Thoracic aorta (tissue), 2 donors: ENCODE data around the gene PLA2G1B. TPM values are rescaled to one million over a fixed set of nuclear protein-coding genes. Genes with fewer than 3 reads are reported as not detected.

Experiments used
- ATAC-seq: fragments of 150-250 bp; one replicate; pipeline ENCODE4 v1.8.0; 2017; ENCODE audit warnings: low read depth; ENCODE audit not compliant: insufficient number of reproducible peaks, low FRiP score
- DNase-seq: peaks from one replicate; pipeline ENCODE4 v3.0.0-alpha.2; 2020; ENCODE audit warnings: low spot score
- H3K27ac ChIP-seq, 2 donors: fragments of 200-600 bp; sonication (generic); 1 replicate in 1 of 2; 2 replicates in 1 of 2; pipeline ENCODE4 v1.5.1; 2016; ENCODE audit warnings: mild to moderate bottlenecking in 2 of 2, moderate library complexity in 2 of 2
- H3K27me3 ChIP-seq: fragments of 200-600 bp; sonication (generic); replicated peaks from 2 replicates; pipeline ENCODE4 v1.6.0; 2016; ENCODE audit warnings: mild to moderate bottlenecking; ENCODE audit not compliant: insufficient read depth
- H3K36me3 ChIP-seq: fragments of 200-600 bp; sonication (generic); one replicate; pipeline ENCODE4 v1.5.1; 2016
- H3K4me1 ChIP-seq, 2 donors: fragments of 200-600 bp; sonication (generic); 1 replicate in 1 of 2; 2 replicates in 1 of 2; pipeline versions ENCODE4 v1.5.1 to v1.6.0; 2016; ENCODE audit warnings: low read depth in 2 of 2, mild to moderate bottlenecking in 1 of 2; ENCODE audit not compliant: control insufficient read depth in 1 of 2
- H3K4me3 ChIP-seq: fragments of 200-600 bp; sonication (generic); 2 replicates; pipeline ENCODE4 v1.5.1; 2016; ENCODE audit warnings: mild to moderate bottlenecking
- H3K9me3 ChIP-seq: fragments of 200-600 bp; sonication (generic); 2 replicates; pipeline ENCODE4 v1.5.1; 2016
- total RNA-seq, 2 donors: library from RNA; depleted of rRNA; stranded (reverse); fragments of >200 nt; gene quantifications; one replicate each; pipeline versions ENCODE4 v1.1.0 to v1.2.3, GENCODE V29; 2016
- TF ChIP-seq, protein P1 (sequence below): fragments of 200-600 bp; sonication (generic); IDR thresholded peaks from one replicate; pipeline ENCODE4 v1.5.1; 2019; ENCODE audit warnings: antibody characterized with exemption

Gene PLA2G1B
- total RNA-seq, 2 donors from 2014 or later, result not detected

DNA sequence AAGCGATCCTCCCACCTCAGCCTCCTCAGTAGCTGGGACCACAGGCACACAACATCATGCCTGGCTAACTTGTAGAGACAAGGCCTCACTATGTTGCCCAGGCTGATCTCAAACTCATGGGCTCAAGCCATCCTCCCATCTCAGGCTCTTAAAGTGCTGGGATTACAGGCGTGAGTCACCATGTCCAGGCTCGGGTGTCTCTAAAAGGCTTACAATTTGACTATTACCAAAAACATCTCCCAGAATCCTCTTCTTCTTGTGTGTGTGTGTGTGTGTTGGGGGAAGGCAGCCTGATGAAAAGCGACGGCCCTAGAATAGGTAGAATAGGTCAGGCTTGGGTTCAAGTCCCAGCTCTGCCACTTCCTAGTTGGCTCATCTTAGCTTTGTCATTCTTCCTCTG lies 24.5 kb upstream of the PLA2G1B start:
- H3K9me3 ChIP-seq, result no peaks in the 10 kb centered on the region
- H3K27ac ChIP-seq, result no peak overlapping the region
- peaks cover 7 to 13% of the 10 kb centered on the region in 2 donors for H3K4me1 ChIP-seq
- H3K27me3 ChIP-seq, result no peaks in the 10 kb centered on the region
- no peak for DNase-seq
- no peak for ATAC-seq
- H3K4me3 ChIP-seq, result no peak overlapping the region
- H3K36me3 ChIP-seq, result no peaks in the 10 kb centered on the region
- TF ChIP-seq, protein P1, sequence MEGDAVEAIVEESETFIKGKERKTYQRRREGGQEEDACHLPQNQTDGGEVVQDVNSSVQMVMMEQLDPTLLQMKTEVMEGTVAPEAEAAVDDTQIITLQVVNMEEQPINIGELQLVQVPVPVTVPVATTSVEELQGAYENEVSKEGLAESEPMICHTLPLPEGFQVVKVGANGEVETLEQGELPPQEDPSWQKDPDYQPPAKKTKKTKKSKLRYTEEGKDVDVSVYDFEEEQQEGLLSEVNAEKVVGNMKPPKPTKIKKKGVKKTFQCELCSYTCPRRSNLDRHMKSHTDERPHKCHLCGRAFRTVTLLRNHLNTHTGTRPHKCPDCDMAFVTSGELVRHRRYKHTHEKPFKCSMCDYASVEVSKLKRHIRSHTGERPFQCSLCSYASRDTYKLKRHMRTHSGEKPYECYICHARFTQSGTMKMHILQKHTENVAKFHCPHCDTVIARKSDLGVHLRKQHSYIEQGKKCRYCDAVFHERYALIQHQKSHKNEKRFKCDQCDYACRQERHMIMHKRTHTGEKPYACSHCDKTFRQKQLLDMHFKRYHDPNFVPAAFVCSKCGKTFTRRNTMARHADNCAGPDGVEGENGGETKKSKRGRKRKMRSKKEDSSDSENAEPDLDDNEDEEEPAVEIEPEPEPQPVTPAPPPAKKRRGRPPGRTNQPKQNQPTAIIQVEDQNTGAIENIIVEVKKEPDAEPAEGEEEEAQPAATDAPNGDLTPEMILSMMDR, result no peak

- peak; percentile 76 for ATAC-seq
These were observed 23.2 kb upstream of the PLA2G1B start for GRCh38 chr12:120350576-120351350.

DNA sequence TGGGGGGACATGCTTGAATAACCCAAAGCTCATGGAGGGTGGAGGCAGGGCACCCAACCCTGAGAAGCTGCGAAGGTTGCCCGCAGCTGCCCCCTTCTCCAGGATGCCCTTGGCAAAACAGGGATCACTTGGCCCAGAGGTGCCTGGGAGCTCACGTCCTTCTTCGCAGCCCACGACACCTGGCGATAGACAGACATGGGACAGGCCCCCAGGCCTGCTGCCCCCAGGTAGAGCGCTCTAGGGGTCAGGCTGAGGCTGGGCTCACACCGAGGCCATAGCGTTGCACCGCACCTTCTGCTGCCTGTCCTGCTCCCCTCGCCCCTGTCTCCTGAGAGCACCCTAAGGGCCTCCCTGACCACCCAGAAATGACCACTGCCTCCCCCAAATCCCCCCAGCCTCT lies 20.2 kb upstream of the PLA2G1B start:
- peaks cover 7 to 13% of the 10 kb centered on the region in 2 donors for H3K4me1 ChIP-seq

More at GRCh38 chr12:120350576-120351350, 23.2 kb upstream of the PLA2G1B start:
- TF ChIP-seq, protein P1, result no peak
- DNase-seq, result no peak
- Histone ChIP-seq H3K9me3 (no peaks in the 10 kb centered on the region), H3K27ac (peak overlapping the region in 1 of 2 donors; percentile 24), H3K36me3 (no peaks in the 10 kb centered on the region), H3K27me3 (no peaks in the 10 kb centered on the region), H3K4me3 (peak overlapping the region; percentile 69), H3K4me1 (peaks cover 7 to 13% of the 10 kb centered on the region in 2 donors)

GRCh38 chr12:120346681-120347080 lies 19.1 kb upstream of the PLA2G1B start:
- H3K4me1 ChIP-seq, result peaks cover 7 to 13% of the 10 kb centered on the region in 2 donors
- no peaks in the 10 kb centered on the region for H3K36me3 ChIP-seq
- no peak overlapping the region for H3K27ac ChIP-seq
- ATAC-seq, result no peak
- TF ChIP-seq, protein P1, result no peak
- no peak overlapping the region for H3K4me3 ChIP-seq
- no peak for DNase-seq
- no peaks in the 10 kb centered on the region for H3K27me3 ChIP-seq
- H3K9me3 ChIP-seq, result no peaks in the 10 kb centered on the region

More for the DNA sequence above, 20.2 kb upstream of the PLA2G1B start:
- H3K9me3 ChIP-seq, result no peaks in the 10 kb centered on the region
- ATAC-seq, result no peak
- no peak for DNase-seq
- H3K4me3 ChIP-seq, result no peak overlapping the region
- TF ChIP-seq, protein P1, result no peak
- H3K36me3 ChIP-seq, result no peaks in the 10 kb centered on the region
- no peak overlapping the region for H3K27ac ChIP-seq
- no peaks in the 10 kb centered on the region for H3K27me3 ChIP-seq

GRCh38 chr12:120346031-120346430 lies 18.5 kb upstream of the PLA2G1B start:
- ATAC-seq (no peak), DNase-seq (no peak)
- no peaks in the 10 kb centered on the region for H3K36me3 ChIP-seq
- H3K27me3 ChIP-seq, result no peaks in the 10 kb centered on the region
- no peak overlapping the region for H3K27ac ChIP-seq
- no peaks in the 10 kb centered on the region for H3K9me3 ChIP-seq
- TF ChIP-seq, protein P1, result no peak
- H3K4me3 ChIP-seq, result no peak overlapping the region
- peaks cover 7 to 9% of the 10 kb centered on the region in 2 donors for H3K4me1 ChIP-seq
